BLaER1 (cell line): ENCODE data around the gene CNTN4.

Experiments used
- H3K27ac ChIP-seq: shearing (Covaris generic); formaldehyde crosslinking; 2 replicates; pipeline ENCODE4 v1.8.1; 2022
- H3K27me3 ChIP-seq: shearing (Covaris generic); formaldehyde crosslinking; 2 replicates; pipeline ENCODE4 v1.8.1; 2022
- H3K36me3 ChIP-seq: shearing (Covaris generic); formaldehyde crosslinking; 2 replicates; pipeline ENCODE4 v1.8.1; 2022
- H3K4me1 ChIP-seq: shearing (Covaris generic); formaldehyde crosslinking; 2 replicates; pipeline ENCODE4 v1.8.1; 2022
- H3K4me2 ChIP-seq: shearing (Covaris generic); formaldehyde crosslinking; 2 replicates; pipeline ENCODE4 v1.8.1; 2022
- H3K4me3 ChIP-seq: shearing (Covaris generic); formaldehyde crosslinking; 2 replicates; pipeline ENCODE4 v1.8.1; 2022
- H3K9ac ChIP-seq: shearing (Covaris generic); formaldehyde crosslinking; 2 replicates; pipeline ENCODE4 v1.8.1; 2022
- H3K9me3 ChIP-seq: shearing (Covaris generic); formaldehyde crosslinking; 2 replicates; pipeline ENCODE4 v1.8.1; 2022
- H4K20me1 ChIP-seq: shearing (Covaris generic); formaldehyde crosslinking; 2 replicates; pipeline ENCODE4 v1.8.1; 2022
- Cebpa-rat ChIP-seq: shearing (Covaris generic); IDR thresholded peaks from 2 replicates; pipeline ENCODE4 v1.8.1; 2022

The CNTN4 gene

DNA sequence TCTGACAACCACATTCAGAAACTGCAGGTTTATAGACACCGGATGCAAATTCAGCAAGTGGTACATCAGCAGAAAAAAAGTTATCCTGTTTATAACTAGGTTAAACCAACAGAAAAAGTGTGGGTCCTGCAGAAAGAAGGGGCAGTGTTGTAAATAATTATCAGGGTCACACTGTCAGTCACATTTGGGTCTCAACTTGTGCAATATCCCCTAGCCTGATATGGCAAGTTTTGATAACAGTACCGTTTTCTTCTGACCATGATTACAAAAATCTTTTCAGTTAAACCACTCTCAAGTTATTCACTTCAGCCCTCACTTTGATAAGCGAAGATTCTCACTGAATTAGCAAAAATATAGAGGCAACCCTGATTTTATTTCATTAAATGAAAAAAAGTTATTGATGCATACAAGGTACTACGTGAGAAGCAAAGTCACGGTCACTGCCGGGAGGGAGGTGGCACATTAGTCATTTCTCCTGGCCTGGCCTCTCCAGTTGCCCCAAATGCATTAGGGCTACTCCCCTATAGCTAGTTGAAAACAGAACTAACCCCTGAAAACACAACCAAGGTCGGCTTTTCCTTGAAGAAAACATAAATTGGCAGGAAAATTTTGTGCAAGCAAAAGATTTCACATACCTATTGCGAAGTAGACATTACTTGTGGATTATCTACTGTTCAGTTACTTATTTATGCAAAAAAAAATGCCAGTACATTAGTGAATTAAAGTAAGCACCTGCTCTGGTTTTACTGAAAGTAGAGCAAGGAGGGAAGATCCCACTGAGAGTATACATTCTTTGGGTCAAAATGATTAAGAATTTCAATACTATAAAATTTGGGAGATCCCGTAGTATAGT, 982.9 kb downstream of the CNTN4 start:
- Histone ChIP-seq H4K20me1 (no peaks in the 10 kb centered on the region), H3K36me3 (no peaks in the 10 kb centered on the region), H3K9ac (no peak overlapping the region), H3K27me3 (no peaks in the 10 kb centered on the region), H3K4me3 (no peak overlapping the region), H3K9me3 (no peaks in the 10 kb centered on the region), H3K4me2 (no peak overlapping the region), H3K27ac (no peak overlapping the region), H3K4me1 (no peaks in the 10 kb centered on the region)
- TF ChIP-seq Cebpa-rat, result no peak

DNA sequence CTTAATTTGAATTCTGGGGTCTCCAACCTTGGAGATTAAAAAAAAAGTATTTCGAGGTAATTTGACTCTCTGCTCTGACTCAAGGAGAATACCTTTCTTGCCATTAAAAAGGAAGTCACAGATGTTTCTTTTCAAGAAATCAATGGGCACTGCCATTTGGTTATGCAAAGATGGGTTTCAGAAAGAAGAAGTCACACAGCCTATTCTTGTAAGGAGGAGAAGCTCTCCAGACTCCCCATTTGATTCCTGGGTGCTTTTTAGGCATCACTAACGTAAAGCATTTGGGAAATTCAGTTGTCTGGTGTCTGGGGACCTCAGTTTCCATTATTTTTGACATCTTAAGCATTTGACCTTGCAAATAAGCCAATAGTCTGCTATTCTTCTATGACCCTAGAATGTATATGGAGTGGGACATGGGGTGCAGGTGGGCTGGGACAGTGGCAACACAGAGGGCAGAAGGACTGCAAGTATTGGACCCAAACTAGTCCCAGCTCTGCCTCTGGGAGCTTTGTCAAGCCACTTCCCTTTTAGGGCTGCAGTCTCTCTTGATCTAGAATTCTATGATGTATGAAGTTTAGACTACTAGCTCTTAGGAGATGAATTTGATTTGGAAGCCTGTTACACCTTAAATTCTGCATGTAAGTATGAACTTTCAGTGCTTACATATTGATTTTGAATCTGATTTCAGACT, 983.7 kb downstream of the CNTN4 start:
- no peak overlapping the region for H3K27ac ChIP-seq
- H4K20me1 ChIP-seq, result no peaks in the 10 kb centered on the region
- no peaks in the 10 kb centered on the region for H3K4me1 ChIP-seq
- H3K4me3 ChIP-seq, result no peak overlapping the region
- H3K27me3 ChIP-seq, result no peaks in the 10 kb centered on the region
- H3K36me3 ChIP-seq, result no peaks in the 10 kb centered on the region
- no peak for TF ChIP-seq Cebpa-rat
- H3K4me2 ChIP-seq, result no peak overlapping the region
- H3K9ac ChIP-seq, result no peak overlapping the region
- no peaks in the 10 kb centered on the region for H3K9me3 ChIP-seq

DNA sequence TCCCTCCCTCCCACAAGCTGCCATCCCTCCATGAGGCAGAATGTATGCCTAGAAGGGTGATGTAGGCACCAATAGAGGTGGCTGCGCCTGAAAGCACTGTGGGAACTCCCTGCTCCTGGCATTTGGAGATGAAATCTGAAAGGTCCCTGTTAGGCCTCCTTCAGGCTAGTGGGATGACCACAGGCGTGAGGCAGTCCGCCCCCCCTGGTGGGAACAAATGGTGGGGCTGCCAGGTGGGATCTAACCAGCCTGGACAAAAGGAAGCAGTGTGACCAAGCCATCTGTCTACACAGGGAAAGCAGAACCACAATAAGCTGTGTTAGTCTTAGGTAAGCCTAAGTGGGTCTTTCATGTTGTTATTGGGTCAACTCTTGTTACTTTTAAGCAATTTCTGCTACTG, 986.2 kb downstream of the CNTN4 start:
- no peak for TF ChIP-seq Cebpa-rat
- Histone ChIP-seq H3K4me3 (no peak overlapping the region), H3K9ac (no peak overlapping the region), H4K20me1 (no peaks in the 10 kb centered on the region), H3K27ac (no peak overlapping the region), H3K9me3 (no peaks in the 10 kb centered on the region), H3K27me3 (no peaks in the 10 kb centered on the region), H3K4me2 (no peak overlapping the region), H3K4me1 (no peaks in the 10 kb centered on the region), H3K36me3 (no peaks in the 10 kb centered on the region)

DNA sequence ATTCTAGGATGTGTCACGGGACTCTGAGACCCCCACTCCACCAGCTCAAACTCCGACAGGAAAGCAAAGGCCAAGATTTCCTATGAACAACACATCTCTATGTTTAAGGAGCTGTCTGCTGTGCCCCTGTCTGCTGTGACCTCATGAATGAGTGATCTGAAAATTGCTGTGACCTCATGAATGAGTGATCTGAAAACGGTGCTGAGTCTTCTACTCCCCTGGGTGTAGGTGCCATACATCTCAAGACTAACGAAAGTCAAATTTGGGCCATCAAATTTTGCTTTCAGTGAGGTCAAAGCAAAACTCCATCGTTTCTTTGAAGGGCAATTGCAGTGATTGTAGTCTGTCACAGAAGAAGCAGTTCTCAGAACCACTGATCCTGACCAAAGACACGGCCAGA, 987.1 kb downstream of the CNTN4 start:
- Histone ChIP-seq H3K4me1 (no peaks in the 10 kb centered on the region), H3K4me3 (no peak overlapping the region), H3K4me2 (no peak overlapping the region), H3K36me3 (no peaks in the 10 kb centered on the region), H3K9me3 (no peaks in the 10 kb centered on the region), H4K20me1 (no peaks in the 10 kb centered on the region), H3K27me3 (no peaks in the 10 kb centered on the region), H3K9ac (no peak overlapping the region), H3K27ac (no peak overlapping the region)
- TF ChIP-seq Cebpa-rat, result no peak

DNA sequence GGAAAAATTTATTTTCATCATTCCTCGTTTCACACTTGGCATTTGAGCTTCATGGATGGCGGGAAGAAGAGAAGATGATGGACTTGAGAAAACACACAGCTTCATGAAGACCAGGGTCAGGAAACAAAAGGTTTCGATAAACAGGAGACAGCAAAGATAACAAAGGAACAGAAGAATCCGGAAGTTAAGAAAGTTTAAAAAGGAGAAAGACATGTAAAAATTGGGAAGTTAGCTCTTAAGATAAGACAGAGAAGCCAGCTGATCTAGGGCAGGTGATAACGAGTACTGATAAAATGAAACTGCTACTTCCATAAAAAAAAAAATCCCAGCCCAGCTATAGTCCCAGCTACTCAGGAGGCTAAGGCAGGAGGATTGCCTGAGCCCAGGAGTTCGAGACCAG, 987.6 kb downstream of the CNTN4 start:
- Histone ChIP-seq H3K4me3 (no peak overlapping the region), H4K20me1 (no peaks in the 10 kb centered on the region), H3K9me3 (no peaks in the 10 kb centered on the region), H3K27me3 (no peaks in the 10 kb centered on the region), H3K36me3 (no peaks in the 10 kb centered on the region), H3K4me1 (no peaks in the 10 kb centered on the region), H3K4me2 (no peak overlapping the region), H3K9ac (no peak overlapping the region), H3K27ac (no peak overlapping the region)
- TF ChIP-seq Cebpa-rat, result no peak

DNA sequence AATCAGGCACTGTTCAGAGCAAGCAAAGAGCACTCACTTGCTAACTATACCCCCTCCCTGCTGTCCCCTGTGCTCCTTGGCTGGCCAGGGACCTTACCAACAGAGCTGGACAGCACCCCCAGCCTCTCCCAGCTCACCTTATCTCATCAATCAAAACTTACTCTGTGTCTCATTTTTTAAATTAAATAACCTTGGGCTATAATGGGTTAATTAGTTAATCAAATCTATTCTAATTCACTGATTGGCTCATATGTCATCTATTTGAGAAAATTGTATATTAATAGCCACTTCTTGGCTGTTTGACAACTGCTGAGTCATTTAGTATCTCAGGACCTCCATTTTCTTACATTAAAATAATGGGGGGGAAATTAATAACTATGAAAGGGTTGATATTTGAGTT, 988.6 kb downstream of the CNTN4 start:
- TF ChIP-seq Cebpa-rat, result no peak
- Histone ChIP-seq H3K4me3 (no peak overlapping the region), H3K4me2 (no peak overlapping the region), H3K27me3 (no peaks in the 10 kb centered on the region), H3K9ac (no peak overlapping the region), H3K27ac (no peak overlapping the region), H4K20me1 (no peaks in the 10 kb centered on the region), H3K4me1 (no peaks in the 10 kb centered on the region), H3K36me3 (no peaks in the 10 kb centered on the region), H3K9me3 (no peaks in the 10 kb centered on the region)

DNA sequence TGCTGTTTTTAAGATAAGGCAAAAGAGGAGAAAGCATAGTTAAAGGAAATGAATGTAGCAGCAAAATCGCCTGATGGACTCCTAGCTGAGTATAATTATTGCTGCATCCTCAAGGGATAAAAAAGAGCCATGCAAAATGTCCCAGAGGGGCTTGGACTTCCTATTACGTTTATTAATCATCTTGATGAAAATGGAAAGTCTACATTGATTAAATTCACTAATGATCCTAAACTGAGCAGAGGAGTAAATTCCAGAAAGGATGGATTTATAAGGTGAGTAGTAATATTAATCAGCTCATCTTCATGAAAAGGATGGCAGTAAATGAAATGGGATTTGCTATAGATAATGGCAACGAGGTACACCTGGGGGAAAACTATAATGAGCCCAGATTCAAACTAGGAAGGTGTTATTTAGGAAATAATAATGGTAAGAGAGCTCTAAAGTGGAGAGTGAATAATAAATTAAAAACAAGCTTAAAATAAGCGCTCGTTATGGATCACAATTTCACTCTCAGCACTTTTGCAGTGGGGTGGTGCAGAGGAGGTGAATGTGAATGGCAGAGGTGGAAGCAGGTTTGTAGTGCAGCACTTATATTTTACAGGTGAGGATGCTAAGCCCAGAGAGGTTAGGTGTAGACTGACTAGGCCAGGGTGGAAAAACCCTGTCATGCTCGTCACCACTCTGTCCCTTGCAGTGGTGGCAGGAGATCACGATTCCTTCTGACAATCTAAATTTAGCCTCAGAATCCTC, 989.2 kb downstream of the CNTN4 start:
- H3K4me1 ChIP-seq, result no peaks in the 10 kb centered on the region
- no peak overlapping the region for H3K4me3 ChIP-seq
- H3K36me3 ChIP-seq, result no peaks in the 10 kb centered on the region
- H3K9me3 ChIP-seq, result no peaks in the 10 kb centered on the region
- no peak for TF ChIP-seq Cebpa-rat
- H4K20me1 ChIP-seq, result no peaks in the 10 kb centered on the region
- no peak overlapping the region for H3K27ac ChIP-seq
- no peak overlapping the region for H3K9ac ChIP-seq
- H3K27me3 ChIP-seq, result no peaks in the 10 kb centered on the region
- no peak overlapping the region for H3K4me2 ChIP-seq

DNA sequence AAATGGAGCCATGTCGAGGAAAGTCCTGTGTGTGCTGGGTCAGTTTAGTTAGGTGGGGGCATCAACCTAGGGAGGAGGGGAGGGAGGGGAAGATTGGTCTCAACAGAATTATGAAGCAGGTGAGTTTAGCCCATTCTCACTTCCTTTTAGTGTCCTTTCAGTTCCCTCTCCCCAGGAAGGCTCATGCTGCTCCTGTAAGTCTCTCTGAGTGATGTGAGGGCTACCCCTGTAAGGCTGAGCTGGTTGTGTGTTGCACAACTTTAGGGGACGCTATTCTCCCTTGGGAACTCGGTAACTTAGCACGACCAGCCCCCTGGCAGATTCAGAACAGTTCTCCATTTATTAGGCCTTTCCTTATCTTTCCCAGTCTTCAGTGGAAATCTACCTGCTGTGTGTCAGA, 990.4 kb downstream of the CNTN4 start:
- no peaks in the 10 kb centered on the region for H3K27me3 ChIP-seq
- H3K27ac ChIP-seq, result no peak overlapping the region
- H3K4me2 ChIP-seq, result no peak overlapping the region

DNA sequence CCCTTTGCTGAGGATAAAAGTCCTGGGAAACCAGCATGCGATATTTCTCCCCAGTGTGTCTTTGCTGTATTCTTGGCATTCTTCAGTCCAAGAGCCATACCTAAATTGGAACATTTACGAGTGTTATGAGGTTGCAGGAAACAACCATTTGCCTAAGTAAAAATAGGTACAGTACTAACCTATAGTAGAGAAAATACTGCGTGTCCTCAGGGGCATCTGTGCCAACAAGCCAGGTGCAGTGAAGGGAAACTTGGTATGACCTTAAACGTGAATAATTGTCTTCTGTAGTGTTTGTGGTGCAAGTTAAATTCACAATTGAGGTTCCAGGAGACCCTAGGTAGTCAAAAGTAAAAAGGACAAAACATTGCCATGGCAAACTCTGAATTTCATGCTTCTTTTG, 999.3 kb downstream of the CNTN4 start:
- Histone ChIP-seq H3K4me3 (no peak overlapping the region), H3K27ac (no peak overlapping the region), H3K9ac (no peak overlapping the region), H3K4me1 (no peaks in the 10 kb centered on the region), H3K36me3 (no peaks in the 10 kb centered on the region), H3K27me3 (no peaks in the 10 kb centered on the region), H4K20me1 (no peaks in the 10 kb centered on the region), H3K9me3 (no peaks in the 10 kb centered on the region), H3K4me2 (no peak overlapping the region)
- TF ChIP-seq Cebpa-rat, result no peak

More for the DNA sequence above, 990.4 kb downstream of the CNTN4 start:
- no peak overlapping the region for H3K4me3 ChIP-seq
- H4K20me1 ChIP-seq, result no peaks in the 10 kb centered on the region
- H3K9ac ChIP-seq, result no peak overlapping the region
- TF ChIP-seq Cebpa-rat, result no peak
- no peaks in the 10 kb centered on the region for H3K36me3 ChIP-seq
- no peaks in the 10 kb centered on the region for H3K4me1 ChIP-seq
- H3K9me3 ChIP-seq, result no peaks in the 10 kb centered on the region
